Myocyte (in vitro differentiated cells): ENCODE results near the gene SMPD2. TPM values are rescaled to one million over a fixed set of nuclear protein-coding genes. Genes with fewer than 3 reads are reported as not detected.

Experiments used
- DNase-seq: peaks from one replicate; pipeline ENCODE4 v3.0.0-alpha.2; 2012; ENCODE audit warnings: low read depth
- total RNA-seq: library from RNA; depleted of rRNA; stranded (reverse); fragments of >200 nt; gene quantifications from 2 replicates; pipeline ENCODE4 v1.2.3, GENCODE V29; 2014

Gene SMPD2
- total RNA-seq, 1 donor from 2014 or later, result 5.3 TPM

- peak; percentile 28 for DNase-seq
These were observed 44.9 kb downstream of the SMPD2 start for GRCh38 chr6:109485266-109485935.

DNA sequence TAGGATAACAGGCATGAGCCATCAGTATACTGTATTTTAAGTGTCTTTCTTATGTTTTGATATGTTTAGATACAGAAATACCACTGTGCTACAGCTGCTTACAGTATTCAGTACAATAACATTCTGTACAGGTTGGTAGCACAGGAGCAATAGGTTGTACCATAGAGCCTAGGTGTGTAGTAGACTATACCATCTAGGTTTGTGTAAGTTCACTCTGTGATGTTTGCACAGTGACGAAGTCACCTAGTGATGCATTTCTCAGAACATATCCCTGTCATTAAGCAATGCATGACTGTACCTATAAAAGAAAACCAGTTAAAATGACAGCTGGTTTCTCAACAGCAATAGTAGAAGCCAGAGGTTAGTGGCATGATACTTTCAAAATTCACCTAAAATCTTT is 45.5 kb downstream of the SMPD2 start:
- DNase-seq, result no peak

DNA sequence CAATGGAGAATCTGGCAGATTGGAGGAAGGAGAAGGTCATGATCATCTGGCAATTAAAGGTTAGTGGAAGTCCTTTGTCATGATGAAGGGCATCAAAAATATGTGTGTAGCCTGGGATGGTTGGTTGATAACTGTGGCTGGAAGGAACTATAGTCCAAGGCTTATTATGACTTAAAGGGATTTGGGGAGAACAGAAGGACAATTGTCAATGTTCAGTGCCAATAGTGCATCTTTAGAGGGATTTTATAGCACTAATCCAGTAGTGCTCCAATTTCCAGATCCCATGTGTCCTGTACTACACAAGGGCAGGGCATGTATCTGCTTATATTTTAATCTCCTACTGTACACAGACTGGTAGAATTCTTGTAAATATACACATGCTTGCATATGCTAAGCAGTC is 47.5 kb downstream of the SMPD2 start:
- DNase-seq, result no peak

DNA sequence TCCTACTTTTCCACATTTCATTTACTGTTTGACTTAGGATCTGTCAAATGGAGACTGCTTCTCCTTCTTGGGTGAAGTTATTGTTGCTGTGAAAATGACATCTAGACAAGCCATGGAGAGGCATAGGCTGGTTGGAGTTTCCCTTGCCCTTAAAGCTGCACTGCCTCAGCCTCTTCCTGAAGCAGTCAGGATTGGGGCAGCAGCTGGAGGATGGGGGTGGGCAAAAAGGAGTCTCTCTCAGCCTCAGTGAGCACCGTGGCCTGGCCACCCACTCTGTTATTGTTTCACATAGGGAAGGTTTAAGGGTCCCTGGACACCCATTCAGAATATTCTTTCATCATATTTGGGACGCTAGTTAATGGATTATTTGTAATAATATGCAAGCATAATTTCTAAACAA is 50.2 kb downstream of the SMPD2 start:
- peak; percentile 45 for DNase-seq

DNA sequence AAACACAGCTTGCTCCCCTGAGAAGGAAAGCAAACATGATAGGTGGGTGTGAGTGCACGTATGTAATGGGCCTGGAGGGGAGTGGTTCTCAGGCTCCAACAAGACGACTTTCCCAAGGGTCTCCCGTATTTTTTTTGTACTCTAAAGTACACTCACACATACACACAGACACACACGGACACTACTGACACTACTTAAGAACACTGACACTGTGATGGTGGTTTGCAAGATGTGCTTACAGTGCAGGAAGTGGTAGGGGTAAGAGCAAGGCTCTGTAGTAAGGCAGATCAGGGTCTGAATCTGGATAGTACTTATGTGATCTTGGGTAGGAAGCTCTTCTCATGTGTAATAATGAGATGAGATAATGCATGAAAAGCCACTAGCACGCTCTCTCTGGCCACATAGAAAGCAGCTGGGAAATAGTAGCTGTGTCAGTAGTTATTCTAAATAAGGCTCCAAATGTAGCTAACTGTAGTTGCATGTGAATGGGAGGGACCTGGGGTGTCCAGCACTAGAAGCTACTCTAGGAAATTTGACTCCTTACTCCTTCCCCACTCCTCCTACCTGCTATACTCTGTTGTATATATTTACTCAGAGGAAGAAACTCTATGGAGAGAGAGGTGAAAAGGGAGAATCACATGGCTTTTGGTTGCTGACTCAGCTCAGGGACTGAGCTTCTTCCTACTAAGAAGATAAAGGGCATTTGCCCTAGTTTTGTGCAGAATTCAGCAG is 50.8 kb downstream of the SMPD2 start:
- peak; percentile 87 for DNase-seq

Other genes starting within 250 kb of the SMPD2 start
- gene CD164, start 58.3 kb upstream of the SMPD2 start, total RNA-seq, result 161 and 175 TPM in 2 replicates
- gene PPIL6, start 96 bp upstream of the SMPD2 start, total RNA-seq, result 4.8 and 6.2 TPM in 2 replicates
- gene MICAL1, start 15.0 kb downstream of the SMPD2 start, total RNA-seq, result 170 and 187 TPM in 2 replicates
- 9.6 and 9.8 TPM in 2 replicates for gene ZBTB24, start 42.5 kb downstream of the SMPD2 start, total RNA-seq